Brain microvascular endothelial cell (primary cell): ENCODE data around the gene PCDHGC5.
A peak's percentile ranks its signal among the peaks of the same experiment; 100 is the strongest.

Experiments used
- DNase-seq: peaks from one replicate; pipeline ENCODE4 v3.0.0-alpha.2; 2020
- H3K27ac ChIP-seq: fragments of 250-450 bp; sonication (Bioruptor Pico); 2 replicates; pipeline ENCODE4 v1.5.1; 2020; ENCODE audit warnings: mild to moderate bottlenecking, moderate library complexity
- H3K27me3 ChIP-seq: fragments of 250-450 bp; sonication (Bioruptor Pico); replicated peaks from 2 replicates; pipeline ENCODE4 v1.5.1; 2020; ENCODE audit warnings: mild to moderate bottlenecking
- H3K36me3 ChIP-seq: fragments of 250-450 bp; sonication (Bioruptor Pico); replicated peaks from 2 replicates; pipeline ENCODE4 v1.5.1; 2020; ENCODE audit warnings: mild to moderate bottlenecking
- H3K4me3 ChIP-seq: 2 replicates; pipeline ENCODE4 v1.5.1; 2011; ENCODE audit warnings: low read depth, mild to moderate bottlenecking, control low read depth, low read length, moderate library complexity
- in situ Hi-C: cut with HindIII; loops from 2 replicates; pipeline ENCODE4 v1.10.0; 2017; ENCODE audit warnings: low sequenced_read_pairs, low pct_ligation_motif_present
- TF ChIP-seq, protein P1 (sequence below): IDR thresholded peaks from 2 replicates; pipeline ENCODE4 v1.5.1; 2011; ENCODE audit warnings: low read depth, mild to moderate bottlenecking, moderate library complexity, low read length, control low read depth, inconsistent platforms; ENCODE audit errors: missing control alignments

The PCDHGC5 gene

DNA sequence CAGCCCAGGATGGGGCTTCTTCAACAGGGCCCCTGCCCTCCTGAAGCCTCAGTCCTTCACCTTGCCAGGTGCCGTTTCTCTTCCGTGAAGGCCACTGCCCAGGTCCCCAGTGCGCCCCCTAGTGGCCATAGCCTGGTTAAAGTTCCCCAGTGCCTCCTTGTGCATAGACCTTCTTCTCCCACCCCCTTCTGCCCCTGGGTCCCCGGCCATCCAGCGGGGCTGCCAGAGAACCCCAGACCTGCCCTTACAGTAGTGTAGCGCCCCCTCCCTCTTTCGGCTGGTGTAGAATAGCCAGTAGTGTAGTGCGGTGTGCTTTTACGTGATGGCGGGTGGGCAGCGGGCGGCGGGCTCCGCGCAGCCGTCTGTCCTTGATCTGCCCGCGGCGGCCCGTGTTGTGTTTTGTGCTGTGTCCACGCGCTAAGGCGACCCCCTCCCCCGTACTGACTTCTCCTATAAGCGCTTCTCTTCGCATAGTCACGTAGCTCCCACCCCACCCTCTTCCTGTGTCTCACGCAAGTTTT, 23.6 kb downstream of the PCDHGC5 start:
- in situ Hi-C loops: loop anchor here (25.0 kb wide), 1 partner anchor 100 kb away; the partner anchor contains the start of genes PCDHGA10, PCDHGA11, PCDHGA9 and PCDHGB6
- DNase-seq: peak; percentile 64
- Histone ChIP-seq H3K36me3 (peaks cover 16% of the 10 kb centered on the region), H3K4me3 (peak overlapping the region; percentile 60), H3K27ac (peak overlapping the region; percentile 95), H3K27me3 (no peaks in the 10 kb centered on the region)
- TF ChIP-seq, protein P1, sequence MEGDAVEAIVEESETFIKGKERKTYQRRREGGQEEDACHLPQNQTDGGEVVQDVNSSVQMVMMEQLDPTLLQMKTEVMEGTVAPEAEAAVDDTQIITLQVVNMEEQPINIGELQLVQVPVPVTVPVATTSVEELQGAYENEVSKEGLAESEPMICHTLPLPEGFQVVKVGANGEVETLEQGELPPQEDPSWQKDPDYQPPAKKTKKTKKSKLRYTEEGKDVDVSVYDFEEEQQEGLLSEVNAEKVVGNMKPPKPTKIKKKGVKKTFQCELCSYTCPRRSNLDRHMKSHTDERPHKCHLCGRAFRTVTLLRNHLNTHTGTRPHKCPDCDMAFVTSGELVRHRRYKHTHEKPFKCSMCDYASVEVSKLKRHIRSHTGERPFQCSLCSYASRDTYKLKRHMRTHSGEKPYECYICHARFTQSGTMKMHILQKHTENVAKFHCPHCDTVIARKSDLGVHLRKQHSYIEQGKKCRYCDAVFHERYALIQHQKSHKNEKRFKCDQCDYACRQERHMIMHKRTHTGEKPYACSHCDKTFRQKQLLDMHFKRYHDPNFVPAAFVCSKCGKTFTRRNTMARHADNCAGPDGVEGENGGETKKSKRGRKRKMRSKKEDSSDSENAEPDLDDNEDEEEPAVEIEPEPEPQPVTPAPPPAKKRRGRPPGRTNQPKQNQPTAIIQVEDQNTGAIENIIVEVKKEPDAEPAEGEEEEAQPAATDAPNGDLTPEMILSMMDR: peak; percentile 90

DNA sequence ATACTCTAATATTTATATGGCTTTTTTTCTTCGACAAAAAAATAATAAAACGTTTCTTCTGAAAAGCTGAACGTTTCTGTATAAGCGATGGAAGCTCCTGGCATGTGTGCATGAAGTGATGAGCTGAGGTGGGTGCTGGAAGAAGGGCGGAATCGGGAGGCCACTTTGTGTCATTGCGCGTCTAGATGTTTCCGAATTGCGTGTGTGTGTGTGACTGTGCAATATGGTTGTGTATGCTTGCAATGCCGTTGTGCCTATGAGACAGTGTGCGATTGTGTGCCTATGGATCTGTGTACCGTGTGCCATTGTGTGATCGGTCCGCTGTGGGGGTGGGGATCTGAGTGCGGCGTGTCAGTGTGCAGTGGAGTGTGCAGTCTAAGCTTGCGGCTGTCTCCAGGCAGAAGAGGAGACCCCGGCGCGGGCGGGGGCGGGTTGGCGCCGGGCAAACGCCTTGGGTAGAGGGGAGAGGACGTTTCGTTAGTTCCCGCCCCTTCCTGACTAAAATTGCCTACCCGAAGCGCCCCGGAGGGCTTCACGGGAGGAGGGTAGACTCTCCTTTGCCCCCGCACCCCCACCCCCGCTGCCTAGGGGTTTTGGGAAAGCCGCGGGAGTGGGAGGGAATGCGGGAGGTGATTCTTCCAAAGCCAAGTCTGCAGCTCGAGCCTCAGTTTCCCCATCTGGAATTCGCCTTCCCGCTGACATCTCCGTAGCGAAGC, 24.2 kb downstream of the PCDHGC5 start:
- peaks cover 16% of the 10 kb centered on the region for H3K36me3 ChIP-seq
- peak overlapping the region; percentile 60 for H3K4me3 ChIP-seq
- H3K27ac ChIP-seq: peak overlapping the region; percentile 95
- H3K27me3 ChIP-seq: no peaks in the 10 kb centered on the region
- DNase-seq: peak; percentile 51
- in situ Hi-C loops: loop anchor here (25.0 kb wide), 1 partner anchor 101 kb away; the partner anchor contains the start of genes PCDHGA10, PCDHGA11, PCDHGA9 and PCDHGB6
- TF ChIP-seq, protein P1: no peak

DNA sequence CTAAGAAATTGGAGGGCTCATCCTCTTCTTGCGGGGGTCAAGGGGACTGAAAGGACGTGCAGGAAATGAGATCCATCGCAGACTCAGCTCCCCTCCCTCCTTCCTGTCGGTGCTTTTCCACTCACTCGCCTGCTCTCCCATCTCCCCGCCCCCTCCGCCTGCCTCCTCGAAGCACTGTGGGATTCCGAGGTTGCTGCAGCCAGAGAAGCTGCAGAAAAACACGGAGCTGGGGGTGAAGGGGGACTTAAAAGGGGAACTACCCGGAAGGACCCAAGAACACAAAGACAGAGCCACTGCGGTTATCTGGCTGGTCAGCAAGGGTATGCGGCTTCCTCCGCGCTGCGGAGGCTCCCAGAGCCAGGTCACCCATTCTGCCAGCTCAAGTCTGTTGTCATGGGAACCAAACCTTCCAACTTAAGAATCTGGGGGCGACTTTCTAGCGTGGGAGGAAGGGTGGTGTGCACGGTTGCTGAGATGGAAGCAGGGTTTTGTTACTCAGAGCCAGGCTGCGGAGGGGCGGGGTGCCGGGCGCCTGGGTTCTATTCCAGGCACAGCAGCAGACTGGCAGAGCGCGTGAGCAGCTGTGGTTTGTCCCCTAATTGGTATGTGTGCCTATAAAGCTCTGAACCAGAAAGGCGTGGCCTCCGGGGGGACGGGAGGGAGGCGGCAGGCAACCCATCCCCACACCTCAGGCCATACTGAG, 24.9 kb downstream of the PCDHGC5 start:
- DNase-seq: peak; percentile 89
- Histone ChIP-seq H3K27ac (peak overlapping the region; percentile 95), H3K36me3 (peaks cover 17% of the 10 kb centered on the region), H3K4me3 (peak overlapping the region; percentile 60), H3K27me3 (no peaks in the 10 kb centered on the region)
- TF ChIP-seq, protein P1: no peak
- in situ Hi-C loops: loop anchor here (25.0 kb wide), 1 partner anchor 101 kb away; the partner anchor contains the start of genes PCDHGA10, PCDHGA11, PCDHGA9 and PCDHGB6

- TF ChIP-seq, protein P1: no peak
- in situ Hi-C loops: loop anchor here (25.0 kb wide), 1 partner anchor 102 kb away; the partner anchor contains the start of genes PCDHGA10, PCDHGA11, PCDHGA9 and PCDHGB6
- Histone ChIP-seq H3K27me3 (no peaks in the 10 kb centered on the region), H3K4me3 (peak overlapping the region; percentile 60), H3K27ac (peak overlapping the region; percentile 95), H3K36me3 (peaks cover 21% of the 10 kb centered on the region)
- DNase-seq: peak; percentile 35
These were observed 25.7 kb downstream of the PCDHGC5 start for GRCh38 chr5:141514330-141515133.

DNA sequence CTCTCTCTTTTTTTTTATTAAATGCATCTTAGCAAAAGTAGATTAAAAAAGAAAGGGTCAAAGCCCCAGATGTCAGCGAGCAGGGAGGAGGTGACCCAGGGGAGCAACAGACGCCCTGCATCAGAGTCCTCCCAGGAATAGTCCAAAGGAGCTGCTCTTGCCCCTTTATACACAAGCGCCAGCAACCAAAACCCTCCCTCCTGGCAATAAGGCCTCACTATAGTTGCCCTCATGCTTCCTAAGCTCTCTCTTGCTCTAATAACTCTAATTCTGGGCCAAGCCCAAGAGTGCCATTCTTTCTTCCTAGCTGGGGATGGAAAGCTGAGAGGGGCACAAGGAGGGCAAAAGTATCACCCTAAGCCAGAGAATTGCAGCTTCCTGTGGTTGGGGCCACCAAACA, 26.3 kb downstream of the PCDHGC5 start:
- H3K36me3 ChIP-seq: peaks cover 20% of the 10 kb centered on the region
- no peaks in the 10 kb centered on the region for H3K27me3 ChIP-seq
- no peak for DNase-seq
- in situ Hi-C loops: loop anchor here (25.0 kb wide), 1 partner anchor 103 kb away; the partner anchor contains the start of genes PCDHGA10, PCDHGA11, PCDHGA9 and PCDHGB6
- peak overlapping the region; percentile 95 for H3K27ac ChIP-seq
- H3K4me3 ChIP-seq: no peak overlapping the region
- TF ChIP-seq, protein P1: no peak
